Measurements from ENCODE around the gene HSPA6.

DNA sequence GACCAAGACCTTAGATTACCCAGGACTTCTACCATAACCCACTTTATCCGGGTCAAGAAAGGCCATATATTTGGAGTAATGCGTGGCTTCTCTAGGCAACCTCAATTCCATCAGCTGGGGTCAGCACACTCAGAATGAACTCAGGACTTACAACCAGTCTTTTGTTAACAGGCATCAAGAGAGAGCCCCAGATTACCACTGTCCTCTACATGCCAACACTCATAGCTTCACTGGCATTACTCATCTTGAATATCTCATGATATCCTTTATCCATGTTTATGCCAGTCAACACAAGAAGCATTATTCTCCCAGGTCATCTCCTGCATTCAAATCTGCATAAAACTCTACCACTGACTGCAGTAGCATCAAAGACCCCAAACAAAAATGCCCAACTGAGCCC lies 25.7 kb upstream of the HSPA6 start:
- TF ChIP-seq, protein P1, sequence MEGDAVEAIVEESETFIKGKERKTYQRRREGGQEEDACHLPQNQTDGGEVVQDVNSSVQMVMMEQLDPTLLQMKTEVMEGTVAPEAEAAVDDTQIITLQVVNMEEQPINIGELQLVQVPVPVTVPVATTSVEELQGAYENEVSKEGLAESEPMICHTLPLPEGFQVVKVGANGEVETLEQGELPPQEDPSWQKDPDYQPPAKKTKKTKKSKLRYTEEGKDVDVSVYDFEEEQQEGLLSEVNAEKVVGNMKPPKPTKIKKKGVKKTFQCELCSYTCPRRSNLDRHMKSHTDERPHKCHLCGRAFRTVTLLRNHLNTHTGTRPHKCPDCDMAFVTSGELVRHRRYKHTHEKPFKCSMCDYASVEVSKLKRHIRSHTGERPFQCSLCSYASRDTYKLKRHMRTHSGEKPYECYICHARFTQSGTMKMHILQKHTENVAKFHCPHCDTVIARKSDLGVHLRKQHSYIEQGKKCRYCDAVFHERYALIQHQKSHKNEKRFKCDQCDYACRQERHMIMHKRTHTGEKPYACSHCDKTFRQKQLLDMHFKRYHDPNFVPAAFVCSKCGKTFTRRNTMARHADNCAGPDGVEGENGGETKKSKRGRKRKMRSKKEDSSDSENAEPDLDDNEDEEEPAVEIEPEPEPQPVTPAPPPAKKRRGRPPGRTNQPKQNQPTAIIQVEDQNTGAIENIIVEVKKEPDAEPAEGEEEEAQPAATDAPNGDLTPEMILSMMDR (IDR thresholded peaks at IDR 0.05 in 8 of 11, conservative IDR thresholded peaks at IDR 0.05 in 3 of 11) = no peak
- TF ChIP-seq POLR2AphosphoS5 (IDR thresholded peaks at IDR 0.05) = no peak

Measured in spleen (tissue), 7 donors.